8988T (cell line): ENCODE data around the gene CASTOR1.

Experiments
- DNase-seq: peaks from one replicate; pipeline ENCODE4 v3.0.0; 2011

The CASTOR1 gene

DNA sequence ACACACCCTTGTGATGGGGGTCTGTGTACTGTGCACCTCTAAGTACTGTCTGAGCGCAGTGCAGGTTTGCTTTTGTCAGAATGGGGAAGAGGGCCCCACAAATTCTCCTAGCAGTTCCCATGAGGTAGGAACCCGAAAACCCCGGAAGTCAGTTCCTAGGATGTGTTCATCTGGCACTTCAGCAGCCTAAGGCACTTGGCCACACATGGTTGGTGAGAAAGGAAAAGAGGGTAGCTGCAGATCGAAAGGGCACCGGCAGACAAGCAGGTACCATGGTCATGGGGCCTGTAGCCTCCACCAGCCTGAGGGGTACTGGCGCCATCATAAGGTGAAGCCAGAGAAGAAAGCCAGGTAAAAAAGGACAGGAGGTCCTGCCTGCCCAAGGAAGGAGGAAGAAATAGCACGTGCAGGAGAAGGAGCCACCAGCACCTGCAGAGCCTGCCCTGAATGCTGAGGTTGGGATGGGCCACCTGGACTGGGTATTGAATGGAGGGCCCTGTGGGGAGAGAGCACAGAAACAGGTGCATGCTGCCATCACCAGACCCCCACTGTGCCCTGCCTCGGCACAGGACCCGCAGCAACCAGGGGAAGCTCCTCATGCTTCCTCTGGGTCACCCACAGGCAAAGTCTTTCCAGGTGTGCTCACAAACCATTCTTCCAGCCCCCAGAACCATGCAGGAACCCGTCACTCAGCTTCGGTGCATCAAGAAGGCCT lies 8.1 kb upstream of the CASTOR1 start:
- DNase-seq = no peak

GRCh38 chr22:30296833-30297232 lies 7.5 kb upstream of the CASTOR1 start:
- DNase-seq = no peak

DNA sequence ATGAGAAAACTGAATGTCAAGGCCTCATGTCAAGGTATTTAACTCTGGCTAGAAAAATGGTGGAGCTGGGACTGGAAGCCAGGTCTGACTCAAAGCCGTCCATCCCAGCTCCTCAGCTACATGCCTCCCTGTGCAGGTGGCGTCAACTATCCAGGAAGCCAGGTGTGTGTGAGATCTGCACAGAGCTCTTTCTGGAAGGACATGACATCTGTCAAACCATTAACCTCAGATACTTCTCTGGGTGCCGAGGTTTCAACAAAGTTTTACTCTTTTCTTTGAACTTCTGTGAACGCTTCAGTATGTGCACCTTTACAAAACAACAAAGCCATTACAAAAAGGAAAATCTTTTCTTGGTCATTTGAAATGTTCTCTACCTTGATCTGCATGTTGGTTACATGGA lies 7.0 kb upstream of the CASTOR1 start:
- no peak for DNase-seq

GRCh38 chr22:30295576-30295975 lies 6.3 kb upstream of the CASTOR1 start:
- DNase-seq = no peak

DNA sequence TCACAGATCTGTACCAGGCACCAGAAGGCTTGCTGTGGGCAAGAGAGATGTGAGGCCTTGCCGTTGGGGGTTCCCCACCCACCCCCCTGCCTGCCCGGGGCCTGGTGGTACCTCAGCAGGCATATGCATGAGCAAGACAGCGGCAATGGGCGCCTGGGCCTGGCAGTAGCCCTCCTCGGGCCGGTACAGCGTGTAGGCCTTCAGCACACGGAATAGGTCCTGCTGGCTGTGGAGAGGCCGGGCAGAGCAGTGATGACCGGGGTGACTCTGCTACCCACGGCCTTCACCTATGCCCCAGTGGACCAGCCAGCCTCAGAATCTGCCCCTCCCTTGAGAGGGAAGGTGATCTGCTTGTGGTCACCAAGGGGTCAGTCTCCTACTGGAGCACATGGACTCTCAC lies 5.5 kb upstream of the CASTOR1 start:
- no peak for DNase-seq

DNA sequence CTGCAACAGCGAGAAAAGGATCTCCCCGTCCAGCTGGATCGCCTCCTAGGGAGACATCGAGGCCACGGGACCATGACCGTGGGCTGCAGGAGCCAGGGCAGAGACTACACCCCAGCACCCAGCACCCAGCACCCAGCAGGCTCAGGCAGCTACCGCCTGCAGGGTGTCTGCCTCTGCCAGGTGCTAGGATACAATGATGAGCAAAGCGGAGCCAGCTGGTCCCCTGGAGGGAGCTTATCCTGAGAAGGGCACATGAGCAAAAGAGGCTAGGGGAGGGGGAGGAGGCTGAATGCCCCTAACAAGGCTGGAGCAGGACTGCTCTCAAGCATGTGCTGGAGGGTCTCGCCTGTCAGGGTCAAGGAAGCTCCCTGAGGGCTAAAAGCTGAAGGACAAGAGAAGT lies 4.8 kb upstream of the CASTOR1 start:
- no peak for DNase-seq

- DNase-seq = no peak
Observed at GRCh38 chr22:30293026-30293425, 3.7 kb upstream of the CASTOR1 start.

- DNase-seq = no peak
Observed at GRCh38 chr22:30292069-30292970, 3.0 kb upstream of the CASTOR1 start.

GRCh38 chr22:30291058-30291892 lies 2.0 kb upstream of the CASTOR1 start:
- DNase-seq = no peak

GRCh38 chr22:30290342-30291057 lies 1.2 kb upstream of the CASTOR1 start:
- peak; percentile 37 for DNase-seq

GRCh38 chr22:30289980-30290313 lies 642 bp upstream of the CASTOR1 start:
- no peak for DNase-seq

- no peak for DNase-seq
Observed at GRCh38 chr22:30288419-30289140, 725 bp downstream of the CASTOR1 start.

DNA sequence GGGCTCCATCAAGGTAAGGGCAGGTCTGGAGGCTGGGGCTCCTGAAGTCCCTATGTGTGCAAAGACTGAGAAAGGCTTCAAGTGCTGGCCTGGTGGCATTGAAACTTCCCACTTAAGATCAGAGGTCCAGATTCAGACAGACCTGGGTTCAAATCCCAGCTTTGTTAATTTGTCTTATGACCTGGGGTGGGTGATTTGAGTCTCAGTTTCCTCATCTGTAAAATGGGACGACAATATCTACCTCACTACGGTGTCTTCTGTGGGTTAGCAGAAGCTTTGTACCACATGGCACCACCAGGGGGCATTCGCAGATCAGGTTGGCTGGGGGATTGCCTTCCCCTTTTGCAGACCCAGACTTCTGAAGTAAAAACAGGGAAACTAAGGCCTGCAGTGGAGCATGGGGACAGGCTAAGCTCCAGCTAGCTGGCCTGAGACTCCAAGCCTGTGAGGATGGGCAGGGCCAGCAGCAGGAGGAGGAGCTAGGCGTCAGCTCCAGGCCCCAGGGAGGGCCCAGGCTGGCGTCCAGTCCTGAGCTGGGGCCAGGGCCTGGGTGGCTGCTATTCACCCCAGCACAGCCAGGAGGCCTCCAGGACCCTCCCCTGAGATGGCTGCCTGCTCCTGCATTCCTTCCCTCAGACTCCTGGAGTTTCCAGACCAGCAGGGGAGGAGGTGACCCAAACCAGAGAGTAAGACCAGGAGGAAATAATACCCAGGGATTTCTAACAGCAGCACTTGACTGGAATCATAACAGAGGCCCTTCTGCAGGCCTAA lies 1.5 kb downstream of the CASTOR1 start:
- peak; percentile 77 for DNase-seq

GRCh38 chr22:30286813-30287647 lies 2.3 kb downstream of the CASTOR1 start:
- peak; percentile 73 for DNase-seq

GRCh38 chr22:30286331-30286730 lies 3.0 kb downstream of the CASTOR1 start:
- DNase-seq = no peak

GRCh38 chr22:30285846-30286200 lies 3.5 kb downstream of the CASTOR1 start:
- no peak for DNase-seq

DNA sequence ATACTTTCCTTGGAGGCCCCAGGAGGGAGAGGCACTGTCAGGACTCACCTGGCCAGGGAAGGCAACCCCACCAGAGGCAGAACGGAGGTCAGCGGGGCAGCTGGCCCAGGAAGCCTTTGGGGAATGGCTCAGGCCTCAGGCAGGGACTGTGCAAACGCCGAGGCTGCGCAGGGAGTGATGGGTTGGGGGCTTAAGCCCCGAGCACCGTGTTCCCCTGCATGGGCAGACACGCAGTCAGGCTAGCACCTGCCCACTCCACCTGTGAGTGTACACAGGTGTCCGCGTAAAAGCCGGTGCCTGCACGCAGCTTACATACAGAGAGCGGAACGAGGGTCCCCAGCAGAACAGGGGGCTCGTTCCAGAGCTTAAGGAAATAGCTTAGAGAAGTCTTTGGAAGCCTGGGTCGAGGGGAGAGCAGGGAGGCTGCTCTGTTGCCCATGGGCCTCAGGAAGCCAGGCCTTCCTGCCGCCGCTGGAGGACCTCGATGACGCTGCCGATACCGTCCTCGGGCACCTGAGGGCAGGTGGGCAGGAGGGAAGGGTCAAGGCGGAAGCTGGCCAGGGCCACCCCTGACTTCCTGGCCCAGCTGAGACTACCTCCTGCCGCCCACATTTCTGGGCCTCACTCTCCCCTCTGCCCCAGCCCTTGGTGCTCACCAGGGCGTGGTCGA lies 4.0 kb downstream of the CASTOR1 start:
- DNase-seq = no peak

DNA sequence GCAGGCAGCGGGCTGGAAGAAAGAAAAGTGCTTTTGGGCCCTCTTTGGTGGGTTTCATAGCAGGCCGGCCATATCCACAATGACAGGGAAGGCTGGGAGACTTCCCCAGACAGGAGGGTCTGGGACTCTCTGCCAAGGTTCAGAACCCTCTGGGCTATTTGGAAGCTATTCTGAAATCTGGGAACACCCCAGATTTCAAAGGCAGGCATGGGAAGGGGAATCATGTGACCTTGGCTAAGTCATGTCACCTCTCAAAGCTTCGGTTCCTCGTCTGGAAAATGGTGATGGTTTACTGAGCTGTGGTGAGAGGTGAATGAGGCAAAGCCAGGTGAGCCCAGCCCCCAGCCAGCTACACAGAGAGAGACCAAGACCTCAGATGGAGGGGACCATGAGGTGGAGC lies 4.6 kb downstream of the CASTOR1 start:
- no peak for DNase-seq

- DNase-seq = no peak
Observed at GRCh38 chr22:30284172-30284571, 5.1 kb downstream of the CASTOR1 start.

GRCh38 chr22:30283342-30283741 lies 6.0 kb downstream of the CASTOR1 start:
- DNase-seq = no peak
